GM12872 (cell line): Measurements from ENCODE around the gene REG1B.

ENCODE experiments used
- CTCF ChIP-seq: IDR thresholded peaks from 3 replicates; pipeline ENCODE4 v1.5.1; 2011; ENCODE audit warnings: low read depth, mild to moderate bottlenecking, low read length, moderate library complexity; ENCODE audit not compliant: insufficient read depth

REG1B gene

GRCh38 chr2:79084495-79085135, 3.2 kb downstream of the REG1B start:
- TF ChIP-seq CTCF = no peak

- no peak for TF ChIP-seq CTCF
Measured at GRCh38 chr2:79083597-79084251, 4.1 kb downstream of the REG1B start.

GRCh38 chr2:79082987-79083386, 4.8 kb downstream of the REG1B start:
- TF ChIP-seq CTCF = no peak

- no peak for TF ChIP-seq CTCF
Measured at GRCh38 chr2:79071078-79071477, 16.7 kb downstream of the REG1B start.

- no peak for TF ChIP-seq CTCF
Measured at GRCh38 chr2:79065201-79065600, 22.6 kb downstream of the REG1B start.

GRCh38 chr2:79041032-79041448, 46.8 kb downstream of the REG1B start:
- TF ChIP-seq CTCF = peak; percentile 41; the same call in 2 of the 3 replicates

- no peak for TF ChIP-seq CTCF
Measured at GRCh38 chr2:79039944-79040343, 47.8 kb downstream of the REG1B start.
